Measurements from ENCODE around the gene LRRC26. TPM values are rescaled to one million over a fixed set of nuclear protein-coding genes. Genes with fewer than 3 reads are reported as not detected.

The LRRC26 gene
- total RNA-seq, 2 experiments from 2014 or later, result not detected

DNA sequence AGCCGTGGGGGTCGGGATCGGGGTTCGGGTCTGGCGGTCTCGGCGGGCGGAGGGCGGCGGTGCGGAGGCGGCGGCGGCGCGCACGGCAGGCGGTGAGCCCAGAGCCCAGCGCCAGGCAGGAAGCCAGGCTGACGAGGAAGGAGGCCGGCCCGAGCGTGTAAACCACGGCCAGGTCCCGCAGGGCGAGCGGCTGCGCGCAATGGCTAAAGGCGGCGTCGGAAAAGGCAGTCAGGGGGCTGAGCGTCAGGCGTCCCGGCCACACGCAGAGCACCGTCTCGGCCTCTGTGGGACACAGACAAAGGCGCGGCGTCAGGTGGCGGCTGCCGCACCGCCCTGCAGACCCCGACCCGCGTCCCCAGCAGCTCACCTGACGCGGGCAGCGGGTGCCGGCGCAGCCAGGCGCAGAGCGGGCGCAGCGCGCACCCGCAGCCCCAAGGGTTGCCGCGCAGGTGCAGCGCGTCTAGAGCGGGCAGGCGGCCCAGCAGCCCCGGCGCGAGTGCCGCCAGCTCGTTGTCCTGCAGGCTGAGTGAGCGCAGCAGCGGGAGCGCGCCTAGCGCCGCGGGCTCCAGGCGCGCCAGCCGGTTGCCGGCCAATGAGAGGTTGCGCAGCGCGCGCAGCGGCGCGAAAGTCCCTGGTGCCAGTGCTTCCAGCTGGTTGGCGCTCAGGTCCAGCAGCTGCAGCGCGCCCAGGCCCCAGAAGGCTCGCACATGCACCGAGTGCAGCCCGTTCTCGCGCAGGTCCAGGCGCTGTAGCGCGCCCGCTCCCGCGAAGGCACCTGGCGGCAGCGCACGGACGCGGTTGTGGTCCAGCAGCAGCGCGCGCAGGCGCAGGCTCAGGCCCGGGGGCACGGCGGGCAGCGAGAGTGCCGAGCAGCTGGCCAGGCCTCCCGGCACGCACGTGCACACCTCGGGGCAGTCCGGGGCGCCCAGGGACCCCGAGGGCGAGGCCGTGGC, 671 bp downstream of the LRRC26 start:
- intact Hi-C loops (cut with micrococcal nuclease), result no loop called here
- DNase-seq, result no peak
- peaks cover 4% of the 10 kb centered on the region for H3K4me1 Mint-ChIP-seq (ENCODE audit: low read depth)
- H3K9me3 Mint-ChIP-seq, result no peaks in the 10 kb centered on the region
- no peak overlapping the region for H3K27ac Mint-ChIP-seq
- CTCF ChIA-PET, result no interaction called here
- peak overlapping the region; percentile 45 for H3K4me3 Mint-ChIP-seq
- no peaks in the 10 kb centered on the region for H3K36me3 Mint-ChIP-seq (ENCODE audit: low read depth)
- peaks cover 25% of the 10 kb centered on the region for H3K27me3 Mint-ChIP-seq (ENCODE audit: low read depth)

DNA sequence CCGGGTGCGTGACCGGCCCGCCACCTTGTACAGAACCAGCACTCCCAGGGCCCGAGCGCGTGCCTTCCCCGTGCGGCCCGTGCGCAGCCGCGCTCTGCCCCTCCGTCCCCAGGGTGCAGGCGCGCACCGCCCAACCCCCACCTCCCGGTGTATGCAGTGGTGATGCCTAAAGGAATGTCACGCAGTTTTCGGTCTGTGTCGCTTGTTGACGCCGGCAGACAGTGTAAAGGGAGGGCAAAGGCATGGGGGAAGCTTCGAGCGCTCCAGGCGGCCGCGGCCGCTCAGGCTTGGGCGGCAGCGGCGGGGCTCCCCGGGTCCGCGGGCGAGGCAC, 1.3 kb downstream of the LRRC26 start:
- no peaks in the 10 kb centered on the region for H3K36me3 Mint-ChIP-seq (ENCODE audit: low read depth)
- DNase-seq, result no peak
- H3K9me3 Mint-ChIP-seq, result no peaks in the 10 kb centered on the region
- CTCF ChIA-PET, result no interaction called here
- intact Hi-C loops (cut with micrococcal nuclease), result no loop called here
- H3K4me3 Mint-ChIP-seq, result no peak overlapping the region
- H3K27me3 Mint-ChIP-seq (ENCODE audit: low read depth), result peaks cover 27% of the 10 kb centered on the region
- no peak overlapping the region for H3K27ac Mint-ChIP-seq
- H3K4me1 Mint-ChIP-seq (ENCODE audit: low read depth), result peaks cover 4% of the 10 kb centered on the region

GRCh38 chr9:137167747-137168572, 1.9 kb downstream of the LRRC26 start:
- Mint-ChIP-seq H3K27ac (no peak overlapping the region), H3K27me3 (ENCODE audit: low read depth) (peaks cover 26% of the 10 kb centered on the region), H3K4me3 (no peak overlapping the region), H3K9me3 (no peaks in the 10 kb centered on the region), H3K36me3 (ENCODE audit: low read depth) (no peaks in the 10 kb centered on the region), H3K4me1 (ENCODE audit: low read depth) (peaks cover 1% of the 10 kb centered on the region)
- intact Hi-C loops (cut with micrococcal nuclease), result no loop called here
- DNase-seq, result no peak
- CTCF ChIA-PET, result no interaction called here

DNA sequence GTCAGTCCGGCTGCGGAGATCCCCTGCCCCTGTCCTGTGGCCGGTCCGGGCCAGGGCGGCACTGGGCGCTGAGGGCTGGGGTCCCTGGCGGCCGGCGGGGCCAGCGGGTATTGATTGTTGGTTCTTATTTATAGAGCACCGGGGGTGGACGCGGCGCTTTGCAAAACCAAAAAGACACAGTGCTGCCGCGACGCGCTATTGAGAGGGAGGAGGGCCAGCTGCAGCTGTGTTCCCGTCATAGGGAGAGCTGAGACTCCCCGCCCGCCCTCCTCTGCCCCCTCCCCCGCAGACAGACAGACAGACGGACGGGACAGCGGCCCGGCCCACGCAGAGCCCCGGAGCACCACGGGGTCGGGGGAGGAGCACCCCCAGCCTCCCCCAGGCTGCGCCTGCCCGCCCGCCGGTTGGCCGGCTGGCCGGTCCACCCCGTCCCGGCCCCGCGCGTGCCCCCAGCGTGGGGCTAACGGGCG, 2.5 kb downstream of the LRRC26 start:
- Mint-ChIP-seq H3K36me3 (ENCODE audit: low read depth) (no peaks in the 10 kb centered on the region), H3K4me1 (ENCODE audit: low read depth) (peaks cover 1% of the 10 kb centered on the region), H3K9me3 (no peaks in the 10 kb centered on the region), H3K27ac (no peak overlapping the region), H3K4me3 (no peak overlapping the region), H3K27me3 (ENCODE audit: low read depth) (peaks cover 26% of the 10 kb centered on the region)
- CTCF ChIA-PET, result no interaction called here
- DNase-seq, result no peak
- intact Hi-C loops (cut with micrococcal nuclease), result no loop called here

DNA sequence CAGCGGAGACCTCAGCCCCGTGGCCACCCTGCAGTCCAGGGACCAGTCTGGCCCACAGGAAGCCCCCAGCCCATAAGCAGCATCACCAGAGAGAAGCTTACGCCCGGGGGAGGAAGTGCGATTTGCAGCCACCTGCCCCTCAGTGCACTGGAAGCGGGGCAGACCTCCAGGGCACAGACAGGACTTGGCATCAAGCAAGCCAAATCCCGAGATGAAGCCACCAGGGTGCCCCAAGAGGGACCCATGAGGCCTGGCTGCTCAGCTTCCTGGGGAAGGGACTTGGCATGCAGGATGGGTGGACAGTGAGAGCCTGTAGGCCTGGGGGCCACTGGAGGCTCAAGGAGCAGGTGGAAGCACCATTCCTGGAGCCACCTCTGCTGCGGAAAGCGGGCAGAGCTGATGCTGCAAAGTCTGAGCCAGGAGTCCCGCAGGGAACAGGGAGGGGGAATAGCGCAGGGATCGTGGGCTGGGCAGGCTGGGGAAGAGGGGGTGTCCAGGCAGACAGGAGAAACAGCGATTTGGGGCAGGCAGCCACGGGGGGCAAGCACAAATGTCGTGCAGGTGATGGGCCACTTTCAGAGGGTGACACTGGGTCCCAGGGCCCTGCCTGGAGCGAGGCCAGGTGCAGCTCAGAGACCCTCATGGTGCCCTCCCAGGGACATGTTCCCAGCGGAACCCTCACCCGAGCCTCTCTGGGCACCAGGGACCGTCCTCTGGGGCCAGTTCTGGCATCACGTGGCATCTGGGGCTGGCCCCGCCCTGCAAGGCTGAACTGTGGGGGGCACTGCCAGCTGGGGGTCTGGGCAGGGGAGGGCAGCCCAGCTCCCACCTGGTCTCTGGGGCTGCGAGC, 3.2 kb downstream of the LRRC26 start:
- no peaks in the 10 kb centered on the region for H3K9me3 Mint-ChIP-seq
- H3K27me3 Mint-ChIP-seq (ENCODE audit: low read depth), result peaks cover 29% of the 10 kb centered on the region
- CTCF ChIA-PET, result no interaction called here
- intact Hi-C loops (cut with micrococcal nuclease), result no loop called here
- no peak overlapping the region for H3K4me3 Mint-ChIP-seq
- no peaks in the 10 kb centered on the region for H3K36me3 Mint-ChIP-seq (ENCODE audit: low read depth)
- peaks cover 1% of the 10 kb centered on the region for H3K4me1 Mint-ChIP-seq (ENCODE audit: low read depth)
- DNase-seq, result no peak
- H3K27ac Mint-ChIP-seq, result no peak overlapping the region

DNA sequence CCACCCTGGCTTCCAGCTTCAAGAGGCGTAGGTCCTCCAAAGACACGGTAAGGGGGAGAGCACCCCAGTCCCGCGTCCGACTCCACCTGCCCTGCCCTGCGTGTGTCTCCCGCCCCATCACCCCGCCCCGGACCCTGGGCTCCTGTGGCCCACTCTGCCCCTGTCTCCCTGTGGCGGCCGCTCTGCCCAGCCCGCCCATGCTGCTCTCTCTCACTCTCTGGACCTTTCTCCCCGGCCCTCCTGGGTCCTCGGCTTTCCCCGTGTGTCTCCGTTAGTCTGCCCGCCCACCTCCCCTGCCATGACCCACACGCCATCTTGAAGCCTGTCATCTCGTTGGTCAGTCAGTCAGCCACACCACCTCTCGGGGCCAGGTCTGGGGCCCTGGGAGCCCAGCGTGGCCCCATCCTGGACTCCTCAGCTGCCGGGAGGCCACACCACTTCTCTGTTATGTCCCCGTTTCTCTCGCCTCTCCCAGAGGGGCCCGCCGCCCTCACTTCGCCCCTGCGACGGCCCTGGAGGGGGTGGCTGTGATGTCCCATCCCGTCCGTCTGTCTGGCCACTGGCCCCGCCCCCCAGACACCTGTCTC, 4.5 kb downstream of the LRRC26 start:
- intact Hi-C loops (cut with micrococcal nuclease), result no loop called here

DNA sequence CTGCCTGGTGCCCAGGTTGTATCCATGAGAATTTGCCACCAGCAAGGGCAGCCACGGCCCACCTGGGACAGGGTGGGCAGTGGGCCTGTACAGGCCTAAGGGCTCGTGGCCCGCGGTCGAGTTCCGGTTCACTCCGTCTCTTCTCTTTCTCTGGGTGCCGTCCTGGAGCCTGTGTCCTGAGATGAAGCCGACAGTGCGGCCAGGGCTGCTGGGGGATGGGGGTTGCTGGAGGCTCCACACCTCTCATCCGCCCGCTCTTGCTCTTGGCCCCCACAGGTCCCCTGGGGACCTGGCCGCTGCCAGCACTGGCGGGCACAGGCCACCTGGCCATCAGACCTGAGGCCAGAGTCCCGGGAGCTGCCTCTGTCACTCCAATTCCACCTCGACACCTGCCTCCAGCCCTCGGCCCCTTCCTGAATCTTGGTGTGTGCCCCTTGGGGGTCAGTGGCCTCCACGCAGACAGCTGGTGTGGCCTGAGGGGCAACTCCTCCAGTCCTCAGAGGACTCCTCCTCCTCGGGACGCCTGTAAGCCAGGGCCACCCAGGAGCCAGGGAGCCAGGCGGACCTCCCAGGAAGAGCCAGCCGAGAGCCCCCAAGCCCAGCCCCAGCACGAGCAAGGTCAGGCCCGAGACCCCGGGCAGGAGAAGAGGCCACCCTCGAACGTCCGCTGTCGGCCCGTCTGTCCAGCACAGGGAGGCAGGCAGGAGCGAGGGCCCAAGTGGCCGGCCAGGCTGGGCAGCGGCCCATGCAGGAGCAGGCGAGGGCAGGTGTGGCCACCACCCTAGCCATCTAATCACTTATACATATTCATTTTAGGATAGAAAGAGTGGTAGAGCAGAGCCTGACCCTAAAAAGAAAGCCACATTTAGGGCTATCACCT, 5.2 kb downstream of the LRRC26 start:
- CTCF ChIA-PET, result no interaction called here
- H3K36me3 Mint-ChIP-seq (ENCODE audit: low read depth), result no peaks in the 10 kb centered on the region
- H3K27ac Mint-ChIP-seq, result no peak overlapping the region
- no peak for DNase-seq
- no peak overlapping the region for H3K4me3 Mint-ChIP-seq
- H3K9me3 Mint-ChIP-seq, result no peaks in the 10 kb centered on the region
- intact Hi-C loops (cut with micrococcal nuclease), result no loop called here
- peaks cover 23% of the 10 kb centered on the region for H3K27me3 Mint-ChIP-seq (ENCODE audit: low read depth)
- peaks cover 1% of the 10 kb centered on the region for H3K4me1 Mint-ChIP-seq (ENCODE audit: low read depth)

More for the DNA sequence above, 4.5 kb downstream of the LRRC26 start:
- H3K9me3 Mint-ChIP-seq, result no peaks in the 10 kb centered on the region
- H3K27me3 Mint-ChIP-seq (ENCODE audit: low read depth), result peaks cover 22% of the 10 kb centered on the region
- CTCF ChIA-PET, result no interaction called here
- DNase-seq, result no peak
- no peaks in the 10 kb centered on the region for H3K36me3 Mint-ChIP-seq (ENCODE audit: low read depth)
- no peak overlapping the region for H3K27ac Mint-ChIP-seq
- H3K4me1 Mint-ChIP-seq (ENCODE audit: low read depth), result peaks cover 1% of the 10 kb centered on the region
- H3K4me3 Mint-ChIP-seq, result no peak overlapping the region

GRCh38 chr9:137163805-137164204, 6.0 kb downstream of the LRRC26 start:
- H3K4me3 Mint-ChIP-seq, result no peak overlapping the region
- H3K4me1 Mint-ChIP-seq (ENCODE audit: low read depth), result peaks cover 5% of the 10 kb centered on the region
- H3K36me3 Mint-ChIP-seq (ENCODE audit: low read depth), result no peaks in the 10 kb centered on the region
- no peak overlapping the region for H3K27ac Mint-ChIP-seq
- intact Hi-C loops (cut with micrococcal nuclease), result no loop called here
- CTCF ChIA-PET, result no interaction called here
- no peak for DNase-seq
- no peaks in the 10 kb centered on the region for H3K9me3 Mint-ChIP-seq
- H3K27me3 Mint-ChIP-seq (ENCODE audit: low read depth), result peaks cover 29% of the 10 kb centered on the region

DNA sequence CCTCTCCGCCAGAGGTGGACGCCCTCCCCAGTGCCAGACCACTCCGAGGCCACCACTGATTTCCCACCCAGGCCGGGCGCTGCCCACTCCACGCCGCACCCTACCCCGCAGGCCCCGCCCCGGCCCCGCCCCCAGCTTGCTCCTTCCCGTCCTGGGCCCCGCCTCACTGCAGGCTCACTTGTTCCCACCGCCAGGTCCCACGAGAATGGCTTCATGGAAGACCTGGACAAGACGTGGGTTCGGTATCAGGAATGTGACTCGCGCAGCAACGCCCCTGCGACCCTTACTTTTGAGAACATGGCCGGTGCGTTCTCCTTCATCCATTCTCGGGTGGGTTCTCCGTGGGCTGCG, 6.5 kb downstream of the LRRC26 start:
- no peak for DNase-seq
- CTCF ChIA-PET, result no interaction called here
- H3K4me1 Mint-ChIP-seq (ENCODE audit: low read depth), result peaks cover 5% of the 10 kb centered on the region
- H3K4me3 Mint-ChIP-seq, result no peak overlapping the region
- peaks cover 29% of the 10 kb centered on the region for H3K27me3 Mint-ChIP-seq (ENCODE audit: low read depth)
- no peak overlapping the region for H3K27ac Mint-ChIP-seq
- H3K36me3 Mint-ChIP-seq (ENCODE audit: low read depth), result no peaks in the 10 kb centered on the region
- intact Hi-C loops (cut with micrococcal nuclease), result no loop called here
- H3K9me3 Mint-ChIP-seq, result no peaks in the 10 kb centered on the region

- Mint-ChIP-seq H3K27me3 (ENCODE audit: low read depth) (peaks cover 35% of the 10 kb centered on the region), H3K9me3 (no peaks in the 10 kb centered on the region), H3K4me3 (no peak overlapping the region), H3K36me3 (ENCODE audit: low read depth) (no peaks in the 10 kb centered on the region), H3K27ac (no peak overlapping the region), H3K4me1 (ENCODE audit: low read depth) (peaks cover 5% of the 10 kb centered on the region)
- no peak for DNase-seq
- intact Hi-C loops (cut with micrococcal nuclease), result no loop called here
- CTCF ChIA-PET, result no interaction called here
Observed at GRCh38 chr9:137162505-137163364, 7.1 kb downstream of the LRRC26 start.

All from activated naive CD4-positive, alpha-beta T cell treated with anti-CD3 and anti-CD28 coated beads for 36 hours (primary cell).